A673 (cell line): Measurements from ENCODE around the gene LTC4S. TPM values are rescaled to one million over a fixed set of nuclear protein-coding genes. Genes with fewer than 3 reads are reported as not detected.

Source experiments
- BruUV-seq: library from RNA; stranded (reverse); fragments of 400-500 nt; replicated peaks from 2 replicates; lab custom pipeline; 2021; lab: Mats Ljungman, UMichigan
- CTCF ChIA-PET: fragments of 300-600 bp; sonication (Branson Sonifier 250); formaldehyde crosslinking; loops from one replicate; lab custom pipeline; 2022; ENCODE audit warnings: antibody characterized with exemption; lab: Charles Lee
- POLR2A ChIA-PET: fragments of 300-600 bp; sonication (Branson Sonifier 250); formaldehyde crosslinking; loops from one replicate; lab custom pipeline; 2022; ENCODE audit warnings: antibody characterized with exemption; ENCODE audit not compliant: low non-redundant PET; lab: Charles Lee
- DNase-seq: peaks from one replicate; pipeline ENCODE4 v3.0.0-alpha.2; 2015; ENCODE audit warnings: low spot score
- H3K27ac ChIP-seq: fragments of 200-600 bp; sonication (generic); 2 replicates; pipeline ENCODE4 v1.5.1; 2016; ENCODE audit warnings: mixed run types, low read depth, mild to moderate bottlenecking, mixed read lengths, antibody characterized with exemption, low read length; ENCODE audit not compliant: poor library complexity, severe bottlenecking
- H3K27me3 ChIP-seq: fragments of 200-600 bp; sonication (generic); replicated peaks from 2 replicates; pipeline ENCODE4 v1.6.1; 2017; ENCODE audit warnings: mixed run types, low read depth, mild to moderate bottlenecking, mixed read lengths, antibody characterized with exemption, low read length; ENCODE audit not compliant: insufficient read depth, poor library complexity
- H3K36me3 ChIP-seq: fragments of 200-600 bp; sonication (generic); 2 replicates; pipeline ENCODE4 v1.6.1; 2016; ENCODE audit warnings: mixed run types, mild to moderate bottlenecking, mixed read lengths, antibody characterized with exemption, low read length; ENCODE audit not compliant: insufficient read depth, poor library complexity, severe bottlenecking
- H3K4me1 ChIP-seq: fragments of 200-600 bp; sonication (generic); 2 replicates; pipeline ENCODE4 v1.6.1; 2017; ENCODE audit warnings: mixed run types, mild to moderate bottlenecking, mixed read lengths, antibody characterized with exemption, low read length; ENCODE audit not compliant: insufficient read depth, poor library complexity, severe bottlenecking
- H3K4me3 ChIP-seq: fragments of 200-600 bp; sonication (generic); 2 replicates; pipeline ENCODE4 v1.5.1; 2016; ENCODE audit warnings: low read depth, mixed run types, mild to moderate bottlenecking, mixed read lengths, low read length; ENCODE audit not compliant: poor library complexity, severe bottlenecking
- H3K9me3 ChIP-seq: fragments of 200-600 bp; sonication (generic); 2 replicates; pipeline ENCODE4 v1.6.1; 2016; ENCODE audit warnings: mixed run types, low read depth, mild to moderate bottlenecking, mixed read lengths, antibody characterized with exemption, low read length; ENCODE audit not compliant: poor library complexity, severe bottlenecking
- EZH2 ChIP-seq: fragments of 200-600 bp; sonication (generic); IDR thresholded peaks from 2 replicates; pipeline ENCODE4 v1.6.1; 2017; ENCODE audit warnings: borderline replicate concordance, low read depth, mild to moderate bottlenecking, mixed read lengths, antibody characterized with exemption, low read length; ENCODE audit not compliant: poor library complexity, severe bottlenecking
- intact Hi-C: fragments of 100-400 bp; cut with micrococcal nuclease; formaldehyde crosslinking; loops from one replicate; pipeline ENCODE4 v1.10.0; 2022; ENCODE audit not compliant: unreplicated experiment
- total RNA-seq: library from RNA; stranded (reverse); gene quantifications from 2 replicates; pipeline ENCODE4 v1.2.3, GENCODE V29; 2021
- TF ChIP-seq, protein P1 (sequence below): fragments of 300-800, 200-600 bp; sonication (generic); conservative IDR thresholded peaks from 2 replicates; pipeline ENCODE4 v1.5.1; 2017; ENCODE audit warnings: low read depth, mild to moderate bottlenecking, antibody characterized with exemption, low read length, moderate library complexity, mixed read lengths

Gene LTC4S
- total RNA-seq, 1 experiment from 2014 or later: 0.58 TPM

DNA sequence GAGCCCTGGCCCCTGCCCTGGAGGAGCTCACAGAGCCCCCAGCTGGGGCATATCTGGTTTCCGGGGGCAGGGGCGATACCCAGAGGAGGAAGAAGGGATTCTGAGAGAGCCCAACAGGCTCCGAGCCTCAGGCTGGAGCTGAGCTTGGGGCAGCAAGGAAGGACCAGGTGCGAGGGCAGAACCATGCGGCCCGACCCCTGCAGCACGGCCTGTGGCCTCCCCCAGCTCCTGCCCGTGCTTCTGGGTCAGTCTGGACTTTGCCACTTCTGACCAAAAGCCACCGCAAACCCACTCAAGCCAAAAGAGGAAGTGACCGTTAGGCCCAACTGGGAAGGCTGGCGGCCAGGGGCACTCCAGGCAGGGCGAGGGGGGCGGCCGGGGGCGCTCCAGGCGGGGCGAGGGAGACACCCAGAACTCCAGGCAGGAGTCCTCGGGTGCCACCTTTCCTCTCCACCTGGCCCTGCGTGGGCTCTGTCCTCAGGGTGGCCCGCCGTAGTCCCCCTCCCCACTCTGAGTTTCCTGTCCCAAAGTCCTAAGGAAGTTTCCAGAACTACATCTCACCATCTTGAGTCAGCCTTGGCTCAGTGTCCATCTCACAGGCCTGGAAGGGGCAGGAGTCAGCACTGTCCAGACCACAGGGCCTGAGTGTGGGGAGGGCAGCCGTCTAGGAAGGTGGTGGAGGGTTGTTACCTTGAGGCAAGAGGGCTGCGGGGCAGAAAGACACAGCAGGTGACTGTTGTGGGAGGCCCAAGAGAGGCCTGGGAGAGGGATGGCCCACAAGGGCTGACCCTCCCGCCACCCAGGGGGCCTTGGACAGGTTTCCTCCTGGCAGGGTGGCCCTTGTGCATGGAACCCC is 946 bp upstream of the LTC4S start:
- intact Hi-C loops: no loop called here

DNA sequence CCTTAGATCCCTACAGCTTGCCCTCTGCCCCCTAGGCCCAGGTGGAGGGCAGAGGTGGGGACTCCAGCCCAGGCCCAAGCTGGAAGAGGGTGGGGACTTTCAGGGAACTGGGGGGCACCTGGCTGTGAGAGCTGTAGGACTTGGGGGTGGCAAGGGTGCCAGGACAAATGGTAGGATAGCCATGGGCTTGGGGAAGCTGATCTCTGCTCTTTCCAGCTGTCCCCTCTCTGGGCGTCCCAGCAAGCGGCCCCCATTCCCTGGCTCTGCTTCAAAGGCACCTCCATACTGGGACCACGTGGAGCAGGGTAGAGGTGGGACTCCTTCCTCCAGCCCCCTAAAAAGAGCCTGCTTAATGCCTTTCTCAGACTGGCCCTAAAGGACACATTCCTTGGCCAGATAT is 385 bp downstream of the LTC4S start:
- H3K4me1 ChIP-seq: no peaks in the 10 kb centered on the region
- no peak overlapping the region for H3K27ac ChIP-seq
- DNase-seq: no peak
- BruUV-seq: no TSS peak
- ChIA-PET CTCF (no interaction called here), POLR2A (no interaction called here)
- H3K4me3 ChIP-seq: no peak overlapping the region
- H3K9me3 ChIP-seq: no peaks in the 10 kb centered on the region
- intact Hi-C loops: no loop called here
- TF ChIP-seq EZH2: no peak
- TF ChIP-seq, protein P1, sequence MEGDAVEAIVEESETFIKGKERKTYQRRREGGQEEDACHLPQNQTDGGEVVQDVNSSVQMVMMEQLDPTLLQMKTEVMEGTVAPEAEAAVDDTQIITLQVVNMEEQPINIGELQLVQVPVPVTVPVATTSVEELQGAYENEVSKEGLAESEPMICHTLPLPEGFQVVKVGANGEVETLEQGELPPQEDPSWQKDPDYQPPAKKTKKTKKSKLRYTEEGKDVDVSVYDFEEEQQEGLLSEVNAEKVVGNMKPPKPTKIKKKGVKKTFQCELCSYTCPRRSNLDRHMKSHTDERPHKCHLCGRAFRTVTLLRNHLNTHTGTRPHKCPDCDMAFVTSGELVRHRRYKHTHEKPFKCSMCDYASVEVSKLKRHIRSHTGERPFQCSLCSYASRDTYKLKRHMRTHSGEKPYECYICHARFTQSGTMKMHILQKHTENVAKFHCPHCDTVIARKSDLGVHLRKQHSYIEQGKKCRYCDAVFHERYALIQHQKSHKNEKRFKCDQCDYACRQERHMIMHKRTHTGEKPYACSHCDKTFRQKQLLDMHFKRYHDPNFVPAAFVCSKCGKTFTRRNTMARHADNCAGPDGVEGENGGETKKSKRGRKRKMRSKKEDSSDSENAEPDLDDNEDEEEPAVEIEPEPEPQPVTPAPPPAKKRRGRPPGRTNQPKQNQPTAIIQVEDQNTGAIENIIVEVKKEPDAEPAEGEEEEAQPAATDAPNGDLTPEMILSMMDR: no peak
- H3K27me3 ChIP-seq: no peaks in the 10 kb centered on the region
- peaks cover 9% of the 10 kb centered on the region for H3K36me3 ChIP-seq

More for the DNA sequence above, 946 bp upstream of the LTC4S start:
- Histone ChIP-seq H3K27ac (no peak overlapping the region), H3K36me3 (no peaks in the 10 kb centered on the region), H3K4me3 (no peak overlapping the region), H3K27me3 (no peaks in the 10 kb centered on the region), H3K9me3 (no peaks in the 10 kb centered on the region), H3K4me1 (no peaks in the 10 kb centered on the region)
- no peak for TF ChIP-seq EZH2
- TF ChIP-seq, protein P1: no peak
- POLR2A ChIA-PET: no interaction called here
- DNase-seq: no peak
- CTCF ChIA-PET: no interaction called here
- BruUV-seq: no TSS peak

DNA sequence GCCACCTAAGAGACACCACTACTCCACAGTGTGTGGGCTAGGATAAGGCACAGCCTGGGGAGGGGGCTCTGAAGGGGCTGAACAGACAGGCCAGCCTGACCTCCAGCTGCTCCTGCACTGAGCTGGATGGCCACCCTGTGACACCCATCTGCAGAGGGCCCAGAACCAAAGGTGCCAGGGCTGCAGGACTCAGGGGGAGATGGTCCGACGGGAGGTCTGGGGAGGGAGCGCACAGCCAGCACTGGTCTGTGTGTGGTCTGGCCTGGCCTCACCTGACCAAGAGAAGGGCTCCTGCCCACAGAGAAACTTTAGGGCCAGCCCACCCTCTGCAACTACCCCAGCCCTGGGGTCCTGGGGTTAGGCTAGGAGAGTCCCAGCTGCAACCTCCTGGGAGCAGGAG is 789 bp downstream of the LTC4S start:
- Histone ChIP-seq H3K4me1 (no peaks in the 10 kb centered on the region), H3K9me3 (no peaks in the 10 kb centered on the region), H3K27me3 (no peaks in the 10 kb centered on the region), H3K4me3 (no peak overlapping the region), H3K36me3 (peaks cover 11% of the 10 kb centered on the region), H3K27ac (no peak overlapping the region)
- TF ChIP-seq, protein P1: no peak
- TF ChIP-seq EZH2: no peak
- POLR2A ChIA-PET: no interaction called here
- intact Hi-C loops: no loop called here
- DNase-seq: no peak
- CTCF ChIA-PET: interaction anchor here (1.0 kb wide), 1 partner anchor 31 kb away, joined by 3 read pairs; no protein-coding TSS in a partner anchor
- no TSS peak for BruUV-seq
